ENCODE measurements around the gene RYR2.

RYR2 gene

DNA sequence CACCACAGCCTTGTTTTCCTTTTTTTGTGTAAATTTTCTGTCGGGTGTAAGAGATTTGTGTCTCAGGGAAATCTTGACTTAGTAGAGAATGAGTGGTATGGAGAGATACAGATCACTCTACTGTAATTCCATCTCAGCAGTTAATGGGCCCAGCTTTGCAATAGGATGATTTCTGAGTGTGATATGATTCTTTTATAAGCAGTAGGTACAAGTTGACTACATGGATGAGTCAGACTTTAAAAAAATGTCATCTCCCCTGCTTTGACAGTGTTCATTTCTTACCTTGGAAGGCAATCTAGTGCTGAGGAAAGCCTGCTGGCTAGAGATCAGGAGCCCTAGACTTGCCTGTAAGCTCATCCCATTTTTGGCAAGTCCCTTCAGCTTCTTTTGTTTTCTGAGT, 261.9 kb downstream of the RYR2 start:
- no peaks in the 10 kb centered on the region for H3K27me3 ChIP-seq (ENCODE audit: insufficient read depth, poor library complexity, severe bottlenecking)
- no peak overlapping the region for H3K27ac ChIP-seq (ENCODE audit: poor library complexity, severe bottlenecking)
- no peak for ATAC-seq (ENCODE audit: low read depth)
- TF ChIP-seq, protein P1, sequence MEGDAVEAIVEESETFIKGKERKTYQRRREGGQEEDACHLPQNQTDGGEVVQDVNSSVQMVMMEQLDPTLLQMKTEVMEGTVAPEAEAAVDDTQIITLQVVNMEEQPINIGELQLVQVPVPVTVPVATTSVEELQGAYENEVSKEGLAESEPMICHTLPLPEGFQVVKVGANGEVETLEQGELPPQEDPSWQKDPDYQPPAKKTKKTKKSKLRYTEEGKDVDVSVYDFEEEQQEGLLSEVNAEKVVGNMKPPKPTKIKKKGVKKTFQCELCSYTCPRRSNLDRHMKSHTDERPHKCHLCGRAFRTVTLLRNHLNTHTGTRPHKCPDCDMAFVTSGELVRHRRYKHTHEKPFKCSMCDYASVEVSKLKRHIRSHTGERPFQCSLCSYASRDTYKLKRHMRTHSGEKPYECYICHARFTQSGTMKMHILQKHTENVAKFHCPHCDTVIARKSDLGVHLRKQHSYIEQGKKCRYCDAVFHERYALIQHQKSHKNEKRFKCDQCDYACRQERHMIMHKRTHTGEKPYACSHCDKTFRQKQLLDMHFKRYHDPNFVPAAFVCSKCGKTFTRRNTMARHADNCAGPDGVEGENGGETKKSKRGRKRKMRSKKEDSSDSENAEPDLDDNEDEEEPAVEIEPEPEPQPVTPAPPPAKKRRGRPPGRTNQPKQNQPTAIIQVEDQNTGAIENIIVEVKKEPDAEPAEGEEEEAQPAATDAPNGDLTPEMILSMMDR (IDR thresholded peaks at IDR 0.05; ENCODE audit: poor library complexity, severe bottlenecking) = no peak
- DNase-seq (ENCODE audit: low spot score) = no peak
- no peaks in the 10 kb centered on the region for H3K36me3 ChIP-seq (ENCODE audit: low read depth)
- no peak overlapping the region for H3K4me3 ChIP-seq (ENCODE audit: severe bottlenecking)
- H3K9me3 ChIP-seq (ENCODE audit: severe bottlenecking) = no peaks in the 10 kb centered on the region
- H3K4me1 ChIP-seq (ENCODE audit: insufficient read depth, poor library complexity, severe bottlenecking) = no peaks in the 10 kb centered on the region

DNA sequence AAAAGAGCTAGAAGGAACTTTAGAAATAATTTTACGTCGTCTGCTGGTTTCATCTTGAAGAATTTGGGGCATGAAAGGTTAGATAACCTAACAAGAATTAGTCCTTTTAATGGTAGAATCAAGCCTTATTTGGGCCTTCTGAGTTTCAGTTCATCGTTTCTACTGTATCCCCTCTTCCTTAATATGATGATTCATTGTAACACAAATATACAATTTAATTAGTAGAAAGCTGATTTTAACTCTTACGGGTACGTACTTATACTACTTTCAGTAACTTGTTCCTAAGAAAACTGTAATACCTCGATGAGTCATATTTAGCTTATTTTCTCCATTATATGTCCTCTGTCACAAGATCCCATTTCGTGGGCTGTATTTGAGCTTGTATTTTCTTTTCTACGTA, 264.7 kb downstream of the RYR2 start:
- no peak for DNase-seq (ENCODE audit: low spot score)
- H3K4me1 ChIP-seq (ENCODE audit: insufficient read depth, poor library complexity, severe bottlenecking) = no peaks in the 10 kb centered on the region
- no peak for ATAC-seq (ENCODE audit: low read depth)
- H3K36me3 ChIP-seq (ENCODE audit: low read depth) = no peaks in the 10 kb centered on the region
- TF ChIP-seq, protein P1 (IDR thresholded peaks at IDR 0.05; ENCODE audit: poor library complexity, severe bottlenecking) = no peak
- H3K9me3 ChIP-seq (ENCODE audit: severe bottlenecking) = no peaks in the 10 kb centered on the region
- H3K27ac ChIP-seq (ENCODE audit: poor library complexity, severe bottlenecking) = no peak overlapping the region
- no peaks in the 10 kb centered on the region for H3K27me3 ChIP-seq (ENCODE audit: insufficient read depth, poor library complexity, severe bottlenecking)
- no peak overlapping the region for H3K4me3 ChIP-seq (ENCODE audit: severe bottlenecking)

DNA sequence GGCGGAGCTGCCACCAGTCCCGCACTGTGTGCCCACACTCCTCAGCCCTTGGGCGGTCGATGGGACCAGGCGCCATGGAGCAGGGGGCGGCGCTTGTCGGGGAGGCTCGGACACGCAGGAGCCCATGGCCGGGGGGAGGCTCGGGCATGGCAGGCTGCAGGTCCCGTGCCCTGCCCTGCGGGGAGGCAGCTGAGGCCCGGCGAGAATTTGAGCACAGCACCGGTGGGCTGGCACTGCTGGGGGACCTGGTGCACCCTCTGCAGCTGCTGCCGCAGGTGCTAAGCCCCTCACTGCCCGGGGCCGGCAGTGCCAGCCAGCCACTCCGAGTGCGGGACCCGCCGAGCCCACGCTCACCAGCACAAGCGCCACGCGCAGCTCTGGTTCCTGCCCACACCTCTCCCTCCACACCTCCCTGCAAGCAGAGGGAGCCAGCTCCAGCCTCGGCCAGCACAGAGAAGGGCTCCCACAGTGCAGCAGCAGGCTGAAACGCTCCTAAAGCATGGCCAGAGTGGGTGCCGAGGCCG, 267.7 kb downstream of the RYR2 start:
- Histone ChIP-seq H3K9me3 (ENCODE audit: severe bottlenecking) (no peaks in the 10 kb centered on the region), H3K4me1 (ENCODE audit: insufficient read depth, poor library complexity, severe bottlenecking) (no peaks in the 10 kb centered on the region), H3K36me3 (ENCODE audit: low read depth) (no peaks in the 10 kb centered on the region), H3K4me3 (ENCODE audit: severe bottlenecking) (no peak overlapping the region), H3K27ac (ENCODE audit: poor library complexity, severe bottlenecking) (no peak overlapping the region), H3K27me3 (ENCODE audit: insufficient read depth, poor library complexity, severe bottlenecking) (no peaks in the 10 kb centered on the region)
- DNase-seq (ENCODE audit: low spot score) (no peak), ATAC-seq (ENCODE audit: low read depth) (no peak)
- TF ChIP-seq, protein P1 (IDR thresholded peaks at IDR 0.05; ENCODE audit: poor library complexity, severe bottlenecking) = no peak

DNA sequence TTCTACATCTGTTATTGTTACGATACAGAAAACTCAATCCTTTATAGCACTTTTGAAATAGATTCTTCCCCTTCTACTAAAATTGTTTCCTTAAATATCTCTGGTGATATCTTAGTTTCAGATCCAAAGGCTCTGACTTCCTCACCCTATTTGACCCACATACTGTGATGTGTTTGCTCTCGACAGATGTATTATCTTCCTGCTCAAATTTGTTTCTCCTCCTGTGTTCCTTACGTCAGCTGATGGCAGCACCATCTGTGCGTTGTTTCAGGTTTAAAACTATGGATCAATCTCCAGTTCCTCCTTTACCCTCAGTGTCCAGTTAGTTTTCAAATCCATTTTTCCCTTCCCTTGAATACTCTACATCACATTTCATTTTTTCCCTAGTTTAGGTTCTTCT, 274.4 kb downstream of the RYR2 start:
- DNase-seq (ENCODE audit: low spot score) (no peak), ATAC-seq (ENCODE audit: low read depth) (no peak)
- Histone ChIP-seq H3K4me3 (ENCODE audit: severe bottlenecking) (no peak overlapping the region), H3K36me3 (ENCODE audit: low read depth) (no peaks in the 10 kb centered on the region), H3K27ac (ENCODE audit: poor library complexity, severe bottlenecking) (no peak overlapping the region), H3K4me1 (ENCODE audit: insufficient read depth, poor library complexity, severe bottlenecking) (no peaks in the 10 kb centered on the region), H3K9me3 (ENCODE audit: severe bottlenecking) (no peaks in the 10 kb centered on the region), H3K27me3 (ENCODE audit: insufficient read depth, poor library complexity, severe bottlenecking) (no peaks in the 10 kb centered on the region)
- TF ChIP-seq, protein P1 (IDR thresholded peaks at IDR 0.05; ENCODE audit: poor library complexity, severe bottlenecking) = no peak

DNA sequence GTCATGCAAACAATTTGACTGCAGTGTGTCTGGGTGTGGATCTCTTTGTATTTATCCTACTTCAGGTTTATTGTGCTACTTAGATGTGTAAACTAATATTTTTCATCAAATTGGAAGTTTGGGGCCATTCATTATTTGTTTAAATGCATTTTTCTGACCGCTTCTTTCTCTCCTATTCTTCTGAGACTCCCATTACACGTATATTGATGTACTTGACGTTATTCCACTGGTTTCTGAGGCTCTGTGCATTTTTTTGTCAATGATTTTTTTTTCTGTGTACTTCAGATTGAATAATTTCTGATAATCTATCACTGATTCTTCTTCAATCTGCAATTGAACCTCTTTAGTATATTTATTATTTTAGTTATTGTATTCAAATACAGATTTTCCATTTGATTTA, 276.8 kb downstream of the RYR2 start:
- ATAC-seq (ENCODE audit: low read depth) (no peak), DNase-seq (ENCODE audit: low spot score) (no peak)
- no peak overlapping the region for H3K4me3 ChIP-seq (ENCODE audit: severe bottlenecking)
- TF ChIP-seq, protein P1 (IDR thresholded peaks at IDR 0.05; ENCODE audit: poor library complexity, severe bottlenecking) = no peak
- H3K9me3 ChIP-seq (ENCODE audit: severe bottlenecking) = no peaks in the 10 kb centered on the region
- H3K36me3 ChIP-seq (ENCODE audit: low read depth) = no peaks in the 10 kb centered on the region
- no peaks in the 10 kb centered on the region for H3K27me3 ChIP-seq (ENCODE audit: insufficient read depth, poor library complexity, severe bottlenecking)
- no peaks in the 10 kb centered on the region for H3K4me1 ChIP-seq (ENCODE audit: insufficient read depth, poor library complexity, severe bottlenecking)
- no peak overlapping the region for H3K27ac ChIP-seq (ENCODE audit: poor library complexity, severe bottlenecking)
